HG03139 (cell line): ENCODE measurements around the gene SMIM45.

Source experiments
- ATAC-seq: cut with Tn5 transposase; IDR thresholded peaks from one replicate; pipeline ENCODE4 v1.9.1; 2021; ENCODE audit not compliant: unreplicated experiment

SMIM45 gene

DNA sequence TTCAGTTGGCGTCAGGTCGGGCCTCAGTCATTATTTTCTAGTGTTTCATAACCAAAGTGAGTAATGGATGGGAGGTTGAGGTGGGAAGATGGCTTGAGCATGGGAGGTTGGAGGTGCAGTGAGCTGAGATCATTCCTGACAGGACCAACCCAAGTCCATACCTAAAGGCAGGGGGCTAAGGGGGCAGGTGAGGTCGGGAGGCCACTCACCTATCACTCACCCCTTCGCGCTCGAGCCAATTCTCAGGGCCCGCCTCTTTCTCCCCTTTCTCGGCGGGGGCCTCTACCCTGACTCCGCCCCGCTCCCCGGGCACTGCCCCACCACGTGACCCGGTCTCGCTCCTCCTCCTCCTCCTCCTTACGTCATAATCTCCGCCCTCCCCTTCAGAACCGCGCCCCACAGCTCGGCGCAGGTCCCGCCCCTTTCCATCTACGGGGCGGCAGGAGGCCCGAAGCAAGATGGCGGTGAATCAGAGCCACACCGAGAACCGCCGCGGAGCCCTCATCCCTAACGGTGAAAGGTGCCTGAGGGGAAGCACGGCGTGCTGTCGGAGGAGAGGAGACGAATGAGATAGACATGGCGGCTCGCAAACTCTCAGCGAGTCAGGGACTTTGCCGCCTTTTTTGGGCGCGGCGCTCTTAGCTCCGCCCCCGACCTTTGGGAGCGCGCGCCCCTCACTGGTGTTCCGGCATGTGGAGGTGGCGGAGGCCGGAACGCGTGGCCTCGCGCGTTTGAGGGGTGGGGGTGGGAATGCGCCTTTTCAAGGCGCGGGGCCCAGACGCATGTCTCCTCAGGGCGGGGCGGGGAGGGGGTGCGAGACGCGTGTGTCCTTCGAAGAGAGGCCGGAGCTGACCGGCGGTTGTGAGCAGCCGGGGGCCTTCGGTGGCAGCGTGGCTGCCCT is 46.7 kb downstream of the SMIM45 start, which contains the start of gene WBP2NL:
Gene WBP2NL (plus strand): TSS at position 428 of the 901 bp plus-strand sequence. CDS start 31 bp downstream, at position 459.
- ATAC-seq: peak; percentile 74

- no peak for ATAC-seq
Measured at GRCh38 chr22:42000466-42000865, 48.5 kb downstream of the SMIM45 start.

DNA sequence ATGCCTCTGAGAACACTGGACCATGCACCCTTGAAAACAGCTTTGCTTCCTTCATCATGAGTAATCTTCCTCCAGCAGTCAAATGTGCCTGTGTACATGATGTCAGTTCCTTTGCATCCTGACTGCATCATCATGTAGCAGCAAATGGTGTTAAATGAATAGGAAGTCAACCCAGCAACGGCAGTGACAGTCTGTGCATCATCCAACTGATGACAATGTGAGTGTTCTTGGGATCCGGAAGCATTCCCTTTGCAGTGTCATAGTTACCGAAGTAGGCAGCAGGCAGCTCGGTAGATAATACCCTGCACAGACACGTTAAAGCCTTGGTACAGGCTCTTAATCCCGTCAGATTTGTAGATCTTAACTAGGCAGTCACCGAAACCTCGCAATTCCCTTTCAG is 49.2 kb downstream of the SMIM45 start:
- no peak for ATAC-seq

GRCh38 chr22:42001706-42002105 is 49.8 kb downstream of the SMIM45 start:
- ATAC-seq: no peak

DNA sequence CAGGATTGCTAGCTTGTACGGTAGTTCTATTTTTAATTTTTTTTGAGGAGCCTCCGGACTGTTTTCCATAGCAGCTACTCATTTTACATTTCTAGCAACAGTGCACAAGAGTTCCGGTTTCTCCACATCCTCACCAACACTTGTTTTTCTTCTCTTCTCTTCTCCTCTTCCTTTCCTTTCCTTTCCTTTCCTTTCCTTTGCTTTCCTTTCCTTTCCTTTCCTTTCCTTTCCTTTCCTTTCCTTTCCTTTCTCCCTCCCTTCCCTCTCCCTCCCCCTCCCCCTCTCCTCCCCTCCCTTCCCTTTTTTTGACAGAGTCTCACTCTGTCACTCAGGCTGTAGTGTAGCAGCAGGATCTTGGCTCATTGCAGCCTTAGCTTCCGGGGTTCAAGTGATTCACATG is 56.0 kb downstream of the SMIM45 start:
- no peak for ATAC-seq
